KMS-11 (cell line): Measurements from ENCODE around the gene ATP8A1.

ENCODE experiments used
- H2AFZ ChIP-seq: fragments of 200-600 bp; sonication (generic); 2 replicates; pipeline ENCODE4 v1.6.1; 2016; ENCODE audit warnings: antibody characterized with exemption, mixed run types, low read depth
- H3K27ac ChIP-seq: fragments of 200-600 bp; sonication (generic); 2 replicates; pipeline ENCODE4 v1.6.1; 2016; ENCODE audit warnings: mild to moderate bottlenecking, mixed run types
- H3K27me3 ChIP-seq: fragments of 200-600 bp; sonication (generic); 2 replicates; pipeline ENCODE4 v1.6.1; 2017; ENCODE audit warnings: mild to moderate bottlenecking, low read depth, mixed run types, moderate library complexity; ENCODE audit not compliant: insufficient read depth
- H3K36me3 ChIP-seq: fragments of 200-600 bp; sonication (generic); 2 replicates; pipeline ENCODE4 v1.6.1; 2017; ENCODE audit warnings: mild to moderate bottlenecking, mixed run types; ENCODE audit not compliant: insufficient read depth
- H3K4me1 ChIP-seq: fragments of 200-600 bp; sonication (generic); 2 replicates; pipeline ENCODE4 v1.6.1; 2016; ENCODE audit warnings: mild to moderate bottlenecking, low read depth, mixed run types; ENCODE audit not compliant: poor library complexity, severe bottlenecking
- H3K4me2 ChIP-seq: fragments of 200-600 bp; sonication (generic); 2 replicates; pipeline ENCODE4 v1.7.0; 2016; ENCODE audit warnings: mild to moderate bottlenecking, mixed run types
- H3K4me3 ChIP-seq: fragments of 200-600 bp; sonication (generic); IDR thresholded peaks from 2 replicates; pipeline ENCODE4 v1.6.1; 2017; ENCODE audit warnings: low read depth, low read length, mixed read lengths; ENCODE audit not compliant: insufficient read depth
- H3K79me2 ChIP-seq: fragments of 200-600 bp; sonication (generic); 2 replicates; pipeline ENCODE4 v1.6.1; 2016; ENCODE audit warnings: low read depth, mixed run types; ENCODE audit not compliant: insufficient read depth
- H3K9ac ChIP-seq: fragments of 200-600 bp; sonication (generic); 2 replicates; pipeline ENCODE4 v1.6.1; 2016; ENCODE audit warnings: mild to moderate bottlenecking, mixed run types
- H4K20me1 ChIP-seq: fragments of 200-600 bp; sonication (generic); 2 replicates; pipeline ENCODE4 v1.6.1; 2016; ENCODE audit warnings: mild to moderate bottlenecking, mixed run types; ENCODE audit not compliant: insufficient read depth
- TF ChIP-seq, protein P1 (sequence below): fragments of 200-600 bp; sonication (generic); conservative IDR thresholded peaks from 2 replicates; pipeline ENCODE4 v1.6.1; 2017; ENCODE audit warnings: low read depth, mild to moderate bottlenecking, antibody characterized with exemption, low read length, moderate library complexity, mixed read lengths

ATP8A1 gene

DNA sequence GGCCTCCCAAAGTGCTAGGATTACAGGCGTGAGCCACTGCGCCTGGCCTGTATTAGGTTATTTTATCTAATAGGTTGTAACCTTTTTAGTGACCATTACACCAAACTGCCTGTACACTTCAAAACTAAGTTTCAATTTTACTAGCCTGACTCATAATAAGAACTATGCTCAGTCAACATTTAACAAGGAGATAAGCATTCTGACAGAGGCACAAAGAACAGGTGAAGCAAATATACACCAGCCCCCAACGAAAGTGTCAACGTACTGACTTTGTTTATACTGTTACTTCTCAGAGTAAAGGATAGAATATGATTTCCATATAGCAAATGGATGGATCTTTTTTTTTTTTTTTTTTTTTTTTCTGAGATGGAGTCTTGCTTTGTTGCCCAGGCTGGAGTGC lies 196.9 kb downstream of the ATP8A1 start:
- Histone ChIP-seq H4K20me1 (no peaks in the 10 kb centered on the region), H3K27me3 (no peaks in the 10 kb centered on the region), H3K9ac (no peak overlapping the region), H3K27ac (no peak overlapping the region), H3K4me2 (no peak overlapping the region), H3K4me1 (no peaks in the 10 kb centered on the region), H3K36me3 (no peaks in the 10 kb centered on the region), H3K4me3 (no peak overlapping the region), H2AFZ (no peak overlapping the region), H3K79me2 (no peaks in the 10 kb centered on the region)
- TF ChIP-seq, protein P1, sequence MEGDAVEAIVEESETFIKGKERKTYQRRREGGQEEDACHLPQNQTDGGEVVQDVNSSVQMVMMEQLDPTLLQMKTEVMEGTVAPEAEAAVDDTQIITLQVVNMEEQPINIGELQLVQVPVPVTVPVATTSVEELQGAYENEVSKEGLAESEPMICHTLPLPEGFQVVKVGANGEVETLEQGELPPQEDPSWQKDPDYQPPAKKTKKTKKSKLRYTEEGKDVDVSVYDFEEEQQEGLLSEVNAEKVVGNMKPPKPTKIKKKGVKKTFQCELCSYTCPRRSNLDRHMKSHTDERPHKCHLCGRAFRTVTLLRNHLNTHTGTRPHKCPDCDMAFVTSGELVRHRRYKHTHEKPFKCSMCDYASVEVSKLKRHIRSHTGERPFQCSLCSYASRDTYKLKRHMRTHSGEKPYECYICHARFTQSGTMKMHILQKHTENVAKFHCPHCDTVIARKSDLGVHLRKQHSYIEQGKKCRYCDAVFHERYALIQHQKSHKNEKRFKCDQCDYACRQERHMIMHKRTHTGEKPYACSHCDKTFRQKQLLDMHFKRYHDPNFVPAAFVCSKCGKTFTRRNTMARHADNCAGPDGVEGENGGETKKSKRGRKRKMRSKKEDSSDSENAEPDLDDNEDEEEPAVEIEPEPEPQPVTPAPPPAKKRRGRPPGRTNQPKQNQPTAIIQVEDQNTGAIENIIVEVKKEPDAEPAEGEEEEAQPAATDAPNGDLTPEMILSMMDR: no peak

DNA sequence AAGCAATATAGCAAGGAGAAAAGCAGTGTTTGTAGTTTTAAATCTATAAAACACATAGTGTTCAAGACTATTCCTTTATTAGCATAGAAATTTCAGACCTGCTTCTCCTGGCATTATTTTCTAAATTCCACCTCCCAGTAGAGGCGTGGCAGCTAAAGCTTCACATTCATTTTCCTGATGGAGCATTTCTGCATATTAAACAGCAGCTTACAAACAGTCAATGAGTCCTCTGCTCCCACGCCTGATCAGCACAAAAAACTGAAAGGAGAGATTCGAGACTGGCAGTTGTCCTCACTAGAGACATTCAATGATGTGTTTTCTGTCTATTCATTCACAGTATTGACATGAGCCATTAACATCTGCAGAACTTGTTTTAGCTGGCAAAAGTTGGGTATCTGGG lies 198.2 kb downstream of the ATP8A1 start:
- H2AFZ ChIP-seq: no peak overlapping the region
- H3K9ac ChIP-seq: no peak overlapping the region
- no peaks in the 10 kb centered on the region for H3K4me1 ChIP-seq
- no peaks in the 10 kb centered on the region for H3K79me2 ChIP-seq
- no peaks in the 10 kb centered on the region for H4K20me1 ChIP-seq
- no peaks in the 10 kb centered on the region for H3K27me3 ChIP-seq
- H3K27ac ChIP-seq: no peak overlapping the region
- H3K4me2 ChIP-seq: no peak overlapping the region
- H3K36me3 ChIP-seq: no peaks in the 10 kb centered on the region
- TF ChIP-seq, protein P1: no peak
- no peak overlapping the region for H3K4me3 ChIP-seq

DNA sequence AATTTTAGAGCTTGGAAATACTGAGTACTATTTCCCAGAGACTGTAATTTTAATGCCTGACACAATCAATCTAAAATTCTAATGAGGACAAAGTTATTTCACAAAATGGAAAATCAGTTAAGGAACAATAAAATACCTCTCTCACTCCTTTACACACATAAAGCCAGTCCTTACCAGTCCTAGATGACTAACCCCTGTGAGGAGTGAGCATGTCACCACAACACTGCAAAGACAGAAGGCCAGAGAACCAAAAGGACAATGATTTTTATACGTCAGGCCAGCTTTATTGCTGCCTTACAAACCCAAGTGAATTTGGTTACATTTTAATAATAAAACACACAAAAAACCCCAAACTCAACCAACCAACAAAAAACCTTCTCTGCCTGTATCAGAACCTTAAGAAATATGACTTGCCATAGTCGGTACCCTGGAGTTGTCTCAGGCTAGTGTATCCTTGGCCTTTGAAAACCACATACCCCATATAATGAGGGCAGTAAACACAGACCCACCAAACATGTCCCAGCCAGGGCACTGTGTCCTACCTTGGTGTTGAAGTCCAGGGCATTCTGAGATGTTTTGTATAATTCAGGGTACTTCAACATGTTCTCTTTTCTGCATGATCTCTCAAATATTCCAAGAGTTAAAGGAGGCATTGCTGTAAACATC lies 202.0 kb downstream of the ATP8A1 start:
- no peak overlapping the region for H2AFZ ChIP-seq
- no peak overlapping the region for H3K4me3 ChIP-seq
- no peak overlapping the region for H3K9ac ChIP-seq
- no peak overlapping the region for H3K4me2 ChIP-seq
- H4K20me1 ChIP-seq: no peaks in the 10 kb centered on the region
- no peaks in the 10 kb centered on the region for H3K27me3 ChIP-seq
- no peaks in the 10 kb centered on the region for H3K4me1 ChIP-seq
- no peaks in the 10 kb centered on the region for H3K79me2 ChIP-seq
- TF ChIP-seq, protein P1: no peak
- H3K27ac ChIP-seq: no peak overlapping the region
- H3K36me3 ChIP-seq: no peaks in the 10 kb centered on the region

DNA sequence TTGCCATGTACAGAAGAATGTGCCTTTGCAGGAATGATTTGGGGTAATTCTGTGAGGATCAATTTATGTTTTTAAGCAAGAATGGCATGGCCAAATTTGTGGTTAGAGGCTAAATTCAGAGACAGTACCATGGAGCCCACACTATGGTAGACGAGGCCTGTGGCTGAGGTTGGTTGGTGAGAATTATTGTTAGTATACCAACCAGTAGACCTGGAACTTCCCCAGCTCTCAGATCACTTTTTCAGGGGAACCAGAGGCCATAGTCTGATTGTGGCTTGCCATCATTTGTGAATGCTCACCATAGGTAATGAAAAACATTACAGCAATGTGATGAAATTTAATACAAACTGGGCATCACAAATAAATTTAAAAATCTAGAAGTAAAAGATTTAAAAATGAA lies 203.3 kb downstream of the ATP8A1 start:
- H3K27ac ChIP-seq: no peak overlapping the region
- no peak overlapping the region for H2AFZ ChIP-seq
- no peaks in the 10 kb centered on the region for H4K20me1 ChIP-seq
- H3K36me3 ChIP-seq: no peaks in the 10 kb centered on the region
- H3K4me2 ChIP-seq: no peak overlapping the region
- TF ChIP-seq, protein P1: no peak
- no peak overlapping the region for H3K9ac ChIP-seq
- no peaks in the 10 kb centered on the region for H3K27me3 ChIP-seq
- H3K4me1 ChIP-seq: no peaks in the 10 kb centered on the region
- no peak overlapping the region for H3K4me3 ChIP-seq
- no peaks in the 10 kb centered on the region for H3K79me2 ChIP-seq
